Brain microvascular endothelial cell (primary cell): ENCODE data around the gene COQ4.

Experiments
- DNase-seq: peaks from one replicate; pipeline ENCODE4 v3.0.0-alpha.2; 2020
- H3K27ac ChIP-seq: fragments of 250-450 bp; sonication (Bioruptor Pico); 2 replicates; pipeline ENCODE4 v1.5.1; 2020; ENCODE audit warnings: mild to moderate bottlenecking, moderate library complexity
- H3K27me3 ChIP-seq: fragments of 250-450 bp; sonication (Bioruptor Pico); replicated peaks from 2 replicates; pipeline ENCODE4 v1.5.1; 2020; ENCODE audit warnings: mild to moderate bottlenecking
- H3K36me3 ChIP-seq: fragments of 250-450 bp; sonication (Bioruptor Pico); replicated peaks from 2 replicates; pipeline ENCODE4 v1.5.1; 2020; ENCODE audit warnings: mild to moderate bottlenecking
- H3K4me3 ChIP-seq: 2 replicates; pipeline ENCODE4 v1.5.1; 2011; ENCODE audit warnings: low read depth, mild to moderate bottlenecking, control low read depth, low read length, moderate library complexity
- in situ Hi-C: cut with HindIII; loops from 2 replicates; pipeline ENCODE4 v1.10.0; 2017; ENCODE audit warnings: low sequenced_read_pairs, low pct_ligation_motif_present
- TF ChIP-seq, protein P1 (sequence below): IDR thresholded peaks from 2 replicates; pipeline ENCODE4 v1.5.1; 2011; ENCODE audit warnings: low read depth, mild to moderate bottlenecking, moderate library complexity, low read length, control low read depth, inconsistent platforms; ENCODE audit errors: missing control alignments

COQ4 gene

DNA sequence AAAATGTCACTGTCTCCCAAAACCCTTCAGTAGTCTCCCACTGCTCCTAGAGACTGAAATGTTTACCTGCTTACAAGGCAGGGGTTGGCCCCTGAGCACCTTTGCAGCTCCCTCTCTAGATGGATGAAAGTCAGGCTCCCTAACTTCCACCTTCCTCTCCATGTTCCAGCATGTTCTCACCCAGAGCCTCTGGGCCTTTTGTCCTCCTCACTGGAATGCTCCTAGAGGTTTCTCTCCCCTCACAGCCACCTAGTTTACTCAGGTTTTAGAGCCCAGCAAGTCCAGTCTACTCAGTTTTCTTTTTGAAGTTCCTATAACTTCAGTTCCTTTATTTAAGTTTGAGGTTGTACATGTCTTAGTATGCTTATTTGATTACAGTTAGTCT, 47.7 kb downstream of the COQ4 start:
- in situ Hi-C loops = no loop called here
- DNase-seq = no peak
- H3K27ac ChIP-seq = peak overlapping the region; percentile 88
- no peaks in the 10 kb centered on the region for H3K27me3 ChIP-seq
- peak overlapping the region; percentile 100 for H3K4me3 ChIP-seq
- TF ChIP-seq, protein P1, sequence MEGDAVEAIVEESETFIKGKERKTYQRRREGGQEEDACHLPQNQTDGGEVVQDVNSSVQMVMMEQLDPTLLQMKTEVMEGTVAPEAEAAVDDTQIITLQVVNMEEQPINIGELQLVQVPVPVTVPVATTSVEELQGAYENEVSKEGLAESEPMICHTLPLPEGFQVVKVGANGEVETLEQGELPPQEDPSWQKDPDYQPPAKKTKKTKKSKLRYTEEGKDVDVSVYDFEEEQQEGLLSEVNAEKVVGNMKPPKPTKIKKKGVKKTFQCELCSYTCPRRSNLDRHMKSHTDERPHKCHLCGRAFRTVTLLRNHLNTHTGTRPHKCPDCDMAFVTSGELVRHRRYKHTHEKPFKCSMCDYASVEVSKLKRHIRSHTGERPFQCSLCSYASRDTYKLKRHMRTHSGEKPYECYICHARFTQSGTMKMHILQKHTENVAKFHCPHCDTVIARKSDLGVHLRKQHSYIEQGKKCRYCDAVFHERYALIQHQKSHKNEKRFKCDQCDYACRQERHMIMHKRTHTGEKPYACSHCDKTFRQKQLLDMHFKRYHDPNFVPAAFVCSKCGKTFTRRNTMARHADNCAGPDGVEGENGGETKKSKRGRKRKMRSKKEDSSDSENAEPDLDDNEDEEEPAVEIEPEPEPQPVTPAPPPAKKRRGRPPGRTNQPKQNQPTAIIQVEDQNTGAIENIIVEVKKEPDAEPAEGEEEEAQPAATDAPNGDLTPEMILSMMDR = no peak
- no peaks in the 10 kb centered on the region for H3K36me3 ChIP-seq

DNA sequence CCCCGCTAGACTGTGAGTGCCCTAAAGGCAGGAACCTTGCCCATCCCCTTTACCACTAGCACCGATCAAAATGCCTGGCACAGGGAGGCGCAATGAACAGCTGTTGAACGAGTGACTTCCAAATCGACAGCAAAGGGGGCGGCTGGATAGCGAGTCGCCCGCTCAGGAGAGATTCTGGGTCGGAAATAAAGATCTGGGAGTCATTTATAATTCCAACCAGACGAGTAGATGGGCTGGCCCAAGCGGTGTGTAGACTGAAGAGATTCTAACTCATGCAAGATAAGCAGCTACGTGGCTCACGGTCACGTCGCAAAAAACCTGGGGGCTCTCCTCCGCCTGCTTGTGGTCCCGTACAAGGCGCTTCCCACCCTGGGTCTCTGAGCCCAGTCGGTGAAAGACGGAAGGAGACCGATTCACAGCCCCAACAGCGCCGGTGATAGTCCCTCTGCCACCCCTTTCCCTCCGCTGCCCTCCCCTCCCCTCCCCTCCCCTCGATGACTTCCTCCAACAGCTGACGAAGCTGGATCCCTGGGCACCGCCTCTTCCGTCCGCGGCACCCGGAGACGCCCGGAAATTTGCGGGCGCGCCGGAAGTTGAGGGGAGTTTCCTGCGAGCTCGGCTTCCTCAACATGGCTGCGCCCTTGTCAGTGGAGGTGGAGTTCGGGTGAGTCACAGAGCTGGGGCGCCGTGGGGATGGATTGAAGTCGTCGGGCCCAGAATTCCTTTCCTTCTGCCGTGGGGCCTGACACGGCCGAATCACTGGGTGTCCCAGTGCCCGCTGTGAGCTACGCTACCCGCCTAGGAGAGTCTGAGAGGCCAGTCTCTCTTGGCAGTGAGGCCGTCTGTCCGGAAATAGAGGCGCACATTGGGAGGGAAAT, 48.4 kb downstream of the COQ4 start, which contains the start of gene URM1:
URM1 (plus strand) TSS at position 623 of the 878 bp plus-strand sequence; CDS start at position 630, 7 bp downstream.
- no peaks in the 10 kb centered on the region for H3K36me3 ChIP-seq
- in situ Hi-C loops = no loop called here
- peak; percentile 96 for DNase-seq
- H3K4me3 ChIP-seq = peak within 1 kb of the TSS; percentile 100
- peak within 1 kb of the TSS; percentile 88 for H3K27ac ChIP-seq
- TF ChIP-seq, protein P1 = peak; percentile 11
- H3K27me3 ChIP-seq = no peaks in the 10 kb centered on the region

DNA sequence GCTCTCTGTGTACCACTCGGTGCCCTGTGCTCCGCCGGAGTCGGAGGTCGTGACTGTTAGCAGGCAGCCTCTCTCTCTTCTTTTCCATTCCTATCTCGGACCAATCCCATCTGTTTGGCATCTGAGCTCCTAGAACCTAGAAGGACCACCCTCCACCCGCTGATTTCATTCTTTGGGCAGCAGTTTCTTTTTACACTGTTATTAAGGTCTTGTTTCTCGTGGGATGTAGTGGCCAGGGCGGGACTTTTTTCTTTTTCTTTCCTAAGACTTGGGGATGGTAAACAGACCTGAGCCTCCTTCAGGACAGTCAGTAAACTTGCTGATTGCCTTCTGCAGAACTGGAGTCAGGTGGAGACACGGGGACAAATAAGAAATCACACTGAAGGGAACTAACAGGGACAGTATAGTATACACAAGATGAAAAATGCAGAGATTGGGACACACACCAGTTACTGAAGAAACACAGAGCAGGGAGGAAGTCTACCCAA, 49.0 kb downstream of the COQ4 start:
- H3K27ac ChIP-seq = peak overlapping the region; percentile 88
- H3K36me3 ChIP-seq = no peaks in the 10 kb centered on the region
- in situ Hi-C loops = no loop called here
- TF ChIP-seq, protein P1 = no peak
- no peaks in the 10 kb centered on the region for H3K27me3 ChIP-seq
- DNase-seq = no peak
- H3K4me3 ChIP-seq = peak overlapping the region; percentile 100

DNA sequence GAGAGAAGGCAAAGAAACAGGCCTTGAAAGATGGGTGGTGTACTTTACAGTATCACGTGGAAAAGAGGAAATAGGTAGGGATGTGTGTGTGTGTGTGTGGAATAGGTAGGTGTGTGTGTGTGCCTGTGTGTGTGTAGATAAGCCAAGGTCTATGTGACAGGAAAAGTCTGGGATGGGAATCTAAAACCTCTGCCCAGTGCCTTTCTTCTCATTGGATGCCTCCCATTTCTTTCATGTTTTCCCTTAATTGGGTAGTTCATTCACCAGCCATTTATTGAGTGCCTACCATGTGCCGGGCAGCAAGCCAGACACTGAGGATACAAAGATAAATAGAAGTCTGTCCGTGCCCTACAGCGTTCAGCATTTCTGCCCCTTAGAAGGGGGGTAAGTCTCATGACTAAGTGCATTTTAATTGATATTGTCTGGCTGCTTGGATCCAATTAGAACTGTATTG, 49.6 kb downstream of the COQ4 start:
- TF ChIP-seq, protein P1 = no peak
- no peak for DNase-seq
- in situ Hi-C loops = no loop called here
- no peaks in the 10 kb centered on the region for H3K27me3 ChIP-seq
- no peaks in the 10 kb centered on the region for H3K36me3 ChIP-seq
- H3K4me3 ChIP-seq = peak overlapping the region; percentile 100
- H3K27ac ChIP-seq = peak overlapping the region; percentile 88

DNA sequence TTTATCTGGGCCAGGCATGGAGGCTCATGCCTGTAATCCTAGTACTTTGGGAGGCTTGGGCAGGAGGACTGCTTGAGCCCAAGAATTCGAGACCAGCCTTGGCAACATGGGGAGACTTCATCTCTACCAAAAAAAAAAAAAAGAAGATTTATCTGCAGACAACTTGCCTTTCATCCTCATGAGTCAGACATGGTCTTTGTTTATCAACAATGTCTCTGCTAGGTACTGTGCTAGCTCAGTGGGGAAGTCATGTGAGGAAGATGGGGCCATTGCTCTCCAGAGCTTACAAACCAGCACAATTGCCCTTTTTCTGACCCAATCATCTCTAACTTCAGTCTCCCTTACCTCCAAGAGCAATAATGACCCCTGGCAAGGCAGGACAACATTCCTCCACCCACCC, 50.1 kb downstream of the COQ4 start:
- Histone ChIP-seq H3K27ac (peak overlapping the region; percentile 46), H3K36me3 (peaks cover 2% of the 10 kb centered on the region), H3K4me3 (peak overlapping the region; percentile 100), H3K27me3 (no peaks in the 10 kb centered on the region)
- TF ChIP-seq, protein P1 = no peak
- DNase-seq = peak; percentile 10
- in situ Hi-C loops = no loop called here
